Measurements from ENCODE around the gene SLC24A3.

- TF ChIP-seq CTCF (IDR thresholded peaks at IDR 0.05) (no peak), POLR2A (IDR thresholded peaks at IDR 0.05) (no peak)
Measured at GRCh38 chr20:19396460-19397081, 184.1 kb downstream of the SLC24A3 start.
